Sigmoid colon (tissue), 7 donors: ENCODE data around the gene TOGARAM1. TPM values are rescaled to one million over a fixed set of nuclear protein-coding genes. Genes with fewer than 3 reads are reported as not detected.
A peak's percentile ranks its signal among the peaks of the same experiment; 100 is the strongest.

Experiments
- DNase-seq: peaks from one replicate; pipeline ENCODE4 v3.0.0-alpha.2; 2019
- H3K27ac ChIP-seq, 4 donors: fragments of 200-600 bp; sonication (generic); one replicate each; pipeline ENCODE4 v1.5.1; 2016 to 2019; ENCODE audit warnings: mild to moderate bottlenecking in 1 of 4
- H3K27me3 ChIP-seq, 3 donors: fragments of 200-600 bp; sonication (generic); one replicate each; pipeline ENCODE4 v1.5.1; 2019; ENCODE audit warnings: mild to moderate bottlenecking in 1 of 3
- H3K36me3 ChIP-seq, 4 donors: fragments of 200-600 bp; sonication (generic); one replicate each; pipeline ENCODE4 v1.5.1; 2016 to 2019
- H3K4me1 ChIP-seq, 4 donors: fragments of 200-600 bp; sonication (generic); one replicate each; pipeline ENCODE4 v1.5.1; 2017 to 2019
- H3K4me3 ChIP-seq, 4 donors: fragments of 200-600 bp; sonication (generic); one replicate each; pipeline ENCODE4 v1.5.1; 2017 to 2019; ENCODE audit warnings: mild to moderate bottlenecking in 2 of 4, moderate library complexity in 1 of 4
- H3K9me3 ChIP-seq, 4 donors: fragments of 200-600 bp in 3 of 4; sonication (generic) in 3 of 4; one replicate each; pipeline versions ENCODE4 v1.5.1 to v1.6.1; 2013 to 2019
- EP300 ChIP-seq, 4 donors: sonication (generic); formaldehyde crosslinking; IDR thresholded peaks; one replicate each; pipeline ENCODE4 v1.6.1; 2017; ENCODE audit warnings: antibody characterized with exemption in 4 of 4
- POLR2A ChIP-seq, 2 donors: fragments of 450-650 bp; IDR thresholded peaks; one replicate each; pipeline ENCODE4 v1.6.1; 2016; ENCODE audit warnings: antibody characterized with exemption in 2 of 2, mild to moderate bottlenecking in 2 of 2, moderate library complexity in 2 of 2
- POLR2AphosphoS5 ChIP-seq, 4 donors: sonication (generic); formaldehyde crosslinking; IDR thresholded peaks; one replicate each; pipeline ENCODE4 v1.6.1; 2017; ENCODE audit warnings: antibody characterized with exemption in 4 of 4
- WGBS, 2 donors: extraction: QIAGEN DNeasy Blood & Tissue Kit; methylation state at CpG; one replicate each; pipeline ENCODE4 v1.1.7; 2013; 5-methylcytosine and 5-hydroxymethylcytosine counted together
- intact Hi-C: fragments of 100-400 bp; cut with DNase I; formaldehyde crosslinking; loops from one replicate; pipeline ENCODE4 v1.15.1; 2023
- polyA plus RNA-seq, 3 donors: library from polyadenylated mRNA; stranded (reverse); fragments of 200-250 nt; gene quantifications; one replicate each; pipeline ENCODE4 v1.2.3, GENCODE V29; 2013
- total RNA-seq, 4 donors: library from RNA; depleted of rRNA; stranded (reverse); fragments of >200 nt; gene quantifications; one replicate each; pipeline ENCODE4 v1.1.0, GENCODE V29; 2016
- TF ChIP-seq, protein P1 (sequence below), 4 experiments: fragments of 450-650 bp in 3 of 4; fragments of 200-600 bp in 1 of 4; IDR thresholded peaks; one replicate each; pipeline ENCODE4 v1.5.1; 2016 to 2019; ENCODE audit warnings: antibody characterized with exemption in 4 of 4, mild to moderate bottlenecking in 3 of 4, moderate library complexity in 2 of 4
- donor health status: healthy with polysubstance abuse.
- donor health status: Bipolar disorder and iron deficiency.
- donor health status: healthy.

The TOGARAM1 gene
- total and polyA plus RNA-seq, 7 donors: 2.8 to 27.1 (median 14.3) TPM

DNA sequence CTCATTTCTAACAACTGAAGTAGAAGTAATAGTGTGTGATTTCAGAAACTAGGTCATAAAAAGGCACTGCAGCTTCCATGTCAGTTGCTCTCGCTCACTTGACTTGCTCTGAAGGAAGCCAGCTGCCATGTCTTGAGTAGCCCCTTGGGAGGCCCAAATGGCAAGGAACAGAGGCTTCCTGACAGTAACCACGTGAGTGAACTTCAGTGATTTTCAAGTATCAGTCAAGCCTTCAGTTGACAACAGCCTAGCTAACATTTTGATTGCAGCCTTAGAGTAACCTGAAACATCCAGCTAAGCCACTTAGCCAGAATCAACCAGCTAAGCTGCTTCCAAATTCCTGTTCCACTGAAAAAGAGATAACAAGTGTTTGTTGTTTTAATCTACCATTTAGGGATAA is 26.7 kb downstream of the TOGARAM1 start:
- no peak overlapping the region for H3K4me3 ChIP-seq
- peaks cover 0 to 4% (median 0%) of the 10 kb centered on the region in 4 donors for H3K4me1 ChIP-seq
- 62 to 85% methylated on average over 2 of the region's 2 CpGs for WGBS, 2 donors
- intact Hi-C loops: no loop called here
- TF ChIP-seq, protein P1, sequence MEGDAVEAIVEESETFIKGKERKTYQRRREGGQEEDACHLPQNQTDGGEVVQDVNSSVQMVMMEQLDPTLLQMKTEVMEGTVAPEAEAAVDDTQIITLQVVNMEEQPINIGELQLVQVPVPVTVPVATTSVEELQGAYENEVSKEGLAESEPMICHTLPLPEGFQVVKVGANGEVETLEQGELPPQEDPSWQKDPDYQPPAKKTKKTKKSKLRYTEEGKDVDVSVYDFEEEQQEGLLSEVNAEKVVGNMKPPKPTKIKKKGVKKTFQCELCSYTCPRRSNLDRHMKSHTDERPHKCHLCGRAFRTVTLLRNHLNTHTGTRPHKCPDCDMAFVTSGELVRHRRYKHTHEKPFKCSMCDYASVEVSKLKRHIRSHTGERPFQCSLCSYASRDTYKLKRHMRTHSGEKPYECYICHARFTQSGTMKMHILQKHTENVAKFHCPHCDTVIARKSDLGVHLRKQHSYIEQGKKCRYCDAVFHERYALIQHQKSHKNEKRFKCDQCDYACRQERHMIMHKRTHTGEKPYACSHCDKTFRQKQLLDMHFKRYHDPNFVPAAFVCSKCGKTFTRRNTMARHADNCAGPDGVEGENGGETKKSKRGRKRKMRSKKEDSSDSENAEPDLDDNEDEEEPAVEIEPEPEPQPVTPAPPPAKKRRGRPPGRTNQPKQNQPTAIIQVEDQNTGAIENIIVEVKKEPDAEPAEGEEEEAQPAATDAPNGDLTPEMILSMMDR (IDR thresholded peaks at IDR 0.05): no peak
- peak in 2 of 4 donors; percentile 36 to 57 for TF ChIP-seq POLR2AphosphoS5 (IDR thresholded peaks at IDR 0.05)
- H3K36me3 ChIP-seq: no peaks in the 10 kb centered on the region
- no peak overlapping the region for H3K27ac ChIP-seq
- peak; percentile 73 for DNase-seq
- H3K9me3 ChIP-seq: no peaks in the 10 kb centered on the region
- no peaks in the 10 kb centered on the region for H3K27me3 ChIP-seq

DNA sequence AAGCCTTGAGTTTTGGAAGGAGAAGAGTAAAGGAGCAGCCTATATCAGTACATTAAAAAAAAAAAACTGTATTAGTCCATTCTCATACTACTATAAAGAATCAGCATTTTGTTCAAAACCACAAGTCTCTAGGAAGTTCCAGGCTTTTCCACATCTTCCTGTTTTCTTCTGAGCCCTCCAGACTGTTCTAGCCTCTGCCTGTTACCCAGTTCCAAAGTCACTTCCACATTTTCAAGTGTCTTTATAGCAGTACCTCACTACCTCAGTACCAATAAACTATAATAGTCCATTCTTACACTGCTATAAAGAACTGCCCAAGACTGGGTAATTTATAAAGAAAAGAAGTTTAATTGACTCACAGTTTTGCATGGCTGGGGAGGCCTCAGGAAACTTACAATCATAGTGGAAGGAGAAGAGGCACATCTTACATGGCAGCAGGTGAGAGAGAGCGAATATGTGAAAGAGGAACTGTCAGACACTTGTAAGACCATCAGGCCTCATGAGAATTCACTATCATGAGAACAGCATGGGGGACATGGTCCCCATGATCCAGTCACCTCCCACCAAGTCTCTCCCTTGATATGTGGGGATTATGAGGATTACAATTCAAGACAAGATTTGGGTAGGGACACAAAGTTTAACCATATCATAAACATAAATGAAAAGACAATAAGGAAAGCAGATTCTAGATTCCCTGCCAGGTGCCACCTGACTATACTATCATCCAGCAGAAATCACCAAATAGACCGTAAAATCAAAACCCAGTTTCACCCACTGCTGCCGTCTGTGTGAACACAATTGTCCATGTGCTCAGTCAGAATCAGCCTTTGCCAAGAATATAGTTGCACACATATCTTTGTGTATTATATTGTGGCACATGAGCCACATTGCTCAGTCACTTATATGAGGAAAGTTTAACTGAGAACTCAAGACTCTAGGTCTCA is 27.8 kb downstream of the TOGARAM1 start:
- Histone ChIP-seq H3K27ac (no peak overlapping the region), H3K9me3 (no peaks in the 10 kb centered on the region), H3K4me1 (peaks cover 0 to 4% (median 0%) of the 10 kb centered on the region in 4 donors), H3K36me3 (no peaks in the 10 kb centered on the region), H3K4me3 (no peak overlapping the region), H3K27me3 (no peaks in the 10 kb centered on the region)
- intact Hi-C loops: no loop called here
- TF ChIP-seq POLR2A (IDR thresholded peaks at IDR 0.05): no peak
- TF ChIP-seq, protein P1 (IDR thresholded peaks at IDR 0.05): no peak
- TF ChIP-seq POLR2AphosphoS5 (IDR thresholded peaks at IDR 0.05): no peak
- TF ChIP-seq EP300 (IDR thresholded peaks at IDR 0.05): no peak
- WGBS, 2 donors: 39 to 69% methylated on average over 3 of the region's 3 CpGs
- no peak for DNase-seq

DNA sequence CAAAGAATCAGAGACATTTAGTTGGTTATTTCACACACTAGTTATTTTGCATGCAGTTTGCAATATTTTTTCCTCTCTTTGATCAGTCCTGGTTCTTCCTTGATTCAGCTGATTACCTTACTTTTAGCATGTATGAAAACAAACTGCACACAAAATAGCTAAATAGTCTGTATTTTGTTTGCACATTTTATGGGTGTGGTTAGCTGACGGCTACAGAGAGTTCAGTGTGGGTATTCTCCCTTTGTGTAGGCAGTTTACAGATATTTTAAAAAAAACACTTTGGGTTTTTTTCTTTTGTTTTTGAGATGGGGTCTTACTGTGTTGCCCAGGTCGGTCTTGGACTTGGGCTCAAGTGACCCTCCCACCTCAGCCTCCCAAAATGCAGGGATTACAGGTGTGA is 28.5 kb downstream of the TOGARAM1 start:
- no peak overlapping the region for H3K27ac ChIP-seq
- intact Hi-C loops: no loop called here
- no peak overlapping the region for H3K4me3 ChIP-seq
- no peaks in the 10 kb centered on the region for H3K9me3 ChIP-seq
- no peak for DNase-seq
- H3K4me1 ChIP-seq: peaks cover 0 to 4% (median 0%) of the 10 kb centered on the region in 4 donors
- H3K36me3 ChIP-seq: no peaks in the 10 kb centered on the region
- WGBS, 2 donors: 42 to 67% methylated on average over 2 of the region's 2 CpGs
- H3K27me3 ChIP-seq: no peaks in the 10 kb centered on the region
- TF ChIP-seq POLR2AphosphoS5 (IDR thresholded peaks at IDR 0.05): no peak
- TF ChIP-seq, protein P1 (IDR thresholded peaks at IDR 0.05): no peak
- no peak for TF ChIP-seq POLR2A (IDR thresholded peaks at IDR 0.05)
- no peak for TF ChIP-seq EP300 (IDR thresholded peaks at IDR 0.05)

DNA sequence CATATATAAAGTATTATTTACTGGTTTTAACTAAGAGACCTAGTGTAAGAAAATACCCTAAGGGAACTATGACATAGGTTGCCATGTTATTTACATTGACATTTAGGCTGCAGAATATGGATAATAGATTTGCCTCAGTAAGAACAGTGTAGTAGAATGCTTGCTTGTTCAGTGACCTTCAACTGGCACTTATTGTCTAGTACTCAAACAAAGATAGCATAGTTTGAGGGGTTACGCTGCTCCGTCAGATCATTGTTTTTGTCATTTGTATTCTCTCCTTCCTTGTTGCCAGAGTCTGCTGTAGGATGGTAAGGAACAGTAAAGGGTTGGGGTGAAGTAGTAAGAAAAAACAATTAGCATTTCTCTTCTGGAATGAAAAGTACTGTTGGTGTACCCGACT is 33.2 kb downstream of the TOGARAM1 start:
- H3K4me3 ChIP-seq: no peak overlapping the region
- DNase-seq: no peak
- WGBS, 2 donors: 88 to 91% methylated on average over 3 of the region's 3 CpGs
- H3K27ac ChIP-seq: no peak overlapping the region
- H3K36me3 ChIP-seq: peaks cover 0 to 7% (median 3%) of the 10 kb centered on the region in 4 donors
- intact Hi-C loops: no loop called here
- TF ChIP-seq, protein P1 (IDR thresholded peaks at IDR 0.05): no peak
- TF ChIP-seq POLR2A (IDR thresholded peaks at IDR 0.05): no peak
- TF ChIP-seq EP300 (IDR thresholded peaks at IDR 0.05): no peak
- no peak for TF ChIP-seq POLR2AphosphoS5 (IDR thresholded peaks at IDR 0.05)
- no peaks in the 10 kb centered on the region for H3K9me3 ChIP-seq
- no peaks in the 10 kb centered on the region for H3K27me3 ChIP-seq
- H3K4me1 ChIP-seq: no peaks in the 10 kb centered on the region
